Hippocampal formation (tissue), 2 donors: ENCODE data around the gene SLAMF9.

Source experiments
- DNase-seq, 2 donors: peaks; one replicate each; lab custom pipeline; 2025; lab: John Stamatoyannopoulos, UW

Gene SLAMF9

GRCh38 chr1:159974350-159974965 is 20.4 kb upstream of the SLAMF9 start:
- DNase-seq: no peak

DNA sequence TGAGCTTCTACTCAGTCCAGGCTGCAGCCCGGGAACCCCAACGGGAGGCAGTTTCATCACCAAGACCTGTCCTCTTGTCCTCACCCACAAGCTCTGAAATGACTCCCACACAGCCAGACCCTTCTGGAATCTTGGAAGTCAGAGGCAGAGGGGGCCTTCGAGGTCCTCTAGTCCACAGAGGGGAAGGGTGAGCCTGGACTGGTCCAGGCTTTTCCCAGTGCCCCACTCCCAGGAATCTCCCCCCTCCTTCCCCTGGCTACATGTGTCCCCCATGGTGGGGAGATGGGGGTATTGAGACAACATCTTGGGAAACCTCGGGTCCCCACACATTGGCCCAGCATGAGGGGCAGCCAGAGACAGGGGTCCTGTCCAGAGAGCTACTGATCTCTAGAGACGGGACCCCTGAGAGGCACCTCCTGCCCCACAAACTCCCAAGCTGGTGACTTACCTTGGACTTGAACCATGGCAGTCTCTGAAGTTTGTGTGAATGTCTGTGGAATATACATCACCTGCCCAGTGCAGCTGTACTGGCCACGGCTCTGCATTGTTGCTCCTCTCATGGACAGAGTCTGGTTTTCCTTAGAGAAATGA is 19.4 kb upstream of the SLAMF9 start:
- no peak for DNase-seq

- DNase-seq: no peak
These were observed 18.6 kb upstream of the SLAMF9 start for GRCh38 chr1:159972443-159973205.

- DNase-seq: no peak
These were observed 16.9 kb upstream of the SLAMF9 start for GRCh38 chr1:159970932-159971342.

- no peak for DNase-seq
These were observed 14.9 kb upstream of the SLAMF9 start for GRCh38 chr1:159968901-159969300.

DNA sequence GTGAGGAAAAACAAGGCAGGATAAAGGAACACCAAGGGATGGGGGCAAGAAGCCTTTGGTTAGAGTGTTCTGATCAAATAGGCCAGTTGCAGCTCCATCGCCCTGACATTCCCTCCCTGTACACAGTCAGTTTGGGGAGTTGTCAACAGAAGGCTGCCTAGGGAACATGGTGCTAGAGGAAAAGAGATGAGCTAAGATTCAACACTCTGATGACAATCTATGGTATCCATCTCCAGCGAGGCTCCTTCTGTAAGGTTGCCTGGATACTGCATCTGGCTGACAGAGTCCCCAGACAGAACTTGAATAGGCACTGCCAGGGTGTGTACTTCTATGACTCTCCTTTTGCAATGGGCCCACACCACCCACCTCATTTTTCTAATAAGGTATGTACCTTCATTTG is 11.2 kb upstream of the SLAMF9 start:
- DNase-seq: no peak

DNA sequence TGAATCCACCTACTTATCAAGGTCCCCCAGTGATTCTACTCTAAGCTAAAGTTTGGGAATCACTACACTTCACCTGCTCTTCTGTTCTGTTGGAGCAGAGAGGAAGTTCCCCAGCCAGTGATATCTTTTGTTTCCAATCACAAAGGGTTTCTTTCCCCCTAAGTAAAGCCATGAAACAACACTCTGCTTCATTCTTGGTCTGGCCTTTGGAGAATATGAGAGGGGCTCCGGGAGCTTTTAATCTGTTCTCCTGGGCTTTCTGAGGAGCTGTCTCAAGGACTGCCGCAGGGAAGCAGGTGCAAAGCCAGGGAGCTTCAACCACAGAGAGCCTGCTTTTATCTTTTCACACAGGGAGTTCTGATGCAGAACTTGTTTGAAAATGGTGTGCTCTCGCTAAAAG is 10.1 kb upstream of the SLAMF9 start:
- DNase-seq: no peak

GRCh38 chr1:159962176-159962575 is 8.1 kb upstream of the SLAMF9 start:
- no peak for DNase-seq

DNA sequence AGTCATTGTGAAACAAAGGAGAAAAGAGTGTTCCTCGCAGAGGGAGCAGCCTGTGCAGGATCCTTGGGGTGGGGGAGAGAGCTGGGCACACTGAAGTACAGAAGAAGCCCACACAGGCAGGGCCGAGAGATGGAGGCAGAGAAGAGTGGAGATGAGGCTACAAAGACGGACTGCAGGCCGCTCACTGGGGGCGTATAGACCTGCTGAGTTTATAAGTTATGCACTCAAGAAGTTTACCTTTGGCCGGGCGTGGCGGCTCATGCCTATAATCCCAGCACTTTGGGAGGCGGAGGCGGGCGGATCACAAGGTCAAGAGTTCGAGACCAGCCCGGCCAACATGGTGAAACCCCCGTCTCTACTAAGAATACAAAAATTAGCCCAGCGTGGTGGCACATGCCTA is 7.6 kb upstream of the SLAMF9 start:
- no peak for DNase-seq

DNA sequence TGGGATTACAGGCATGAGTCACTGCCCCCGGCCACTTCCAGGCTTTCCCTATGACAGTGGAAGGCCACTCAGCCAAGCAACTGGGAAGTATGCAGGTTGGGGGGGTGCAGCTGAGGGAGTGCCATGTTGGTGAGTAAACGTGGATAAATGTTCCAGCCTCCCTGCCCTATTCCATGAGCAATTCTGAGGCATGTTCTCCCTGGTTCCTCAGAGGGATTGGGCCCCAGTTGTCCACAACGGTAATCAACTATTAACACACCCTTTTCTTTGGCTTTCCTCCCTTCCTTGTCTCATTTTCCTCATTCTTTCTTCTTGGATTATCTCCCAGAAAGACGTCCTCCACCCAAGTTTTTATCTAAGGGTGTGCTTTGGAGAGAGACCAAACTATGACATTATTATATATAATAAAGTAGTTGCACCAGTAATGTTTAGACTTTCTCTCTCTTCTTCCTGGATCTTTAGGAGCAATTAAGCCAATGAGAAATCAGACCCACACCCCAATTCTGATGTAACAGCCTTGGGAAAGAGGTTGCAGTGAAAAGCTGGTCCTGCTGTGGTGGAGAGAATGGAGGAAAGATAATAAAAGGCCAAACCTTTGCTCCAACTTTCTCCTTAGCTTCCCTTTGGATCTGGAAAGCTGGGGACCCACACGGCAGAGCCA is 6.8 kb upstream of the SLAMF9 start:
- no peak for DNase-seq

GRCh38 chr1:159959451-159959850 is 5.4 kb upstream of the SLAMF9 start:
- DNase-seq: no peak

DNA sequence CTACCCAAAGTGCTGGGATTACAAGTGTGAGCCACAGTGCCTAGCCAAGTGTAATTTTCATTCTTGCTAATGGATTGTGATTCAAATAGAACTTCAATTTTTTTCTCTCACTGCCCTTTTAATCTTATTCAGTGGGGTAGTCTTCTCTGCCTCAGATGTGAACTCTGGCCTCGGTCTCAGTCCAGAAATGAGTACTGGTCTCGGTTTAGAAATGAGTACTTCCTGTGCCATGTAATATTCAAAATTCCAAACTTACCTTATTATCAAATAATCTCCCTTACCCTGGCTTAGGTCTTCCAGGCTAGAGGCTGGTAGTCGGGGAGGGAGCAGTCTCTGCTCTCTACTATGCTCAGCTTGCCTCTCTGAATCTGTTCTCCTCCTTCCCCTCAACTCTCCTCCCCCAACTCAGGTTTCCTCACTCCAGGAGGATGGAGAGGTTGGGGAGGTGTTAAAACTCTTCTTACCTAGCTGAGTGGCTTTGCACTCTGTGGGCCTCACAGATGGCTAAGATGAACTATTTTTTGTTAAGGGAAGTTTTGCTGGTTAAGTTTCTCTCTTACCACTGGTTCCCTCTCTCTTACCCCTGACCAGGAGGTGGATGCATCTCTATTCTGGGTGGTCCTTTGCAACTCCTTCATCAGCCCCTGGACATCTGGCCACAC is 4.8 kb upstream of the SLAMF9 start:
- DNase-seq: no peak

DNA sequence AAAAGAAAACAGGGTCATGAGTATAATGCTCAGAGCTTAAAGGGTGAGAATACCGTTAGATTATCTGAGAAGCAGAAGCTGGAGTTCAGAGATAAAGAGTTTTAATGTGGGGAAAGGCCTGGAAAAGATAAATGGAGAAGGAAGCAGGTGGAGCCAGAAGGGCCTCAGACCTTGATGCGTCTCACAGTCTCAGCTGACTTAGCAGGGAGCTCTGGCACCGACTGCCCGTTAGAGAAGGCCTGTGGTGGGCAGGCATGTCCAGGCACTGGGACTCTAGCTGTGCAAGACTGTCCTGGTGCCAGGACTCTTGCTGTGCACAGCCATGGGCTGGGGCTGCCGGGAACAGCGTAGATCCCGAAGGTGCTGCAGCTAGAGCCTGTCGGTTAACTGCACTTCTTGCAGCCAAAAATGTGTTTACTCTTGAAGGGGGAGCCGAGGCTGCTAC is 3.8 kb upstream of the SLAMF9 start:
- no peak for DNase-seq

GRCh38 chr1:159955456-159955855 is 1.4 kb upstream of the SLAMF9 start:
- no peak for DNase-seq

- DNase-seq: no peak
These were observed 1.1 kb downstream of the SLAMF9 start for GRCh38 chr1:159952932-159953331.

- no peak for DNase-seq
These were observed 2.5 kb downstream of the SLAMF9 start for GRCh38 chr1:159951551-159951950.

- no peak for DNase-seq
These were observed 3.0 kb downstream of the SLAMF9 start for GRCh38 chr1:159951016-159951415.

GRCh38 chr1:159949981-159950381 is 4.1 kb downstream of the SLAMF9 start:
- DNase-seq: no peak

- DNase-seq: no peak
These were observed 4.9 kb downstream of the SLAMF9 start for GRCh38 chr1:159949123-159949522.

DNA sequence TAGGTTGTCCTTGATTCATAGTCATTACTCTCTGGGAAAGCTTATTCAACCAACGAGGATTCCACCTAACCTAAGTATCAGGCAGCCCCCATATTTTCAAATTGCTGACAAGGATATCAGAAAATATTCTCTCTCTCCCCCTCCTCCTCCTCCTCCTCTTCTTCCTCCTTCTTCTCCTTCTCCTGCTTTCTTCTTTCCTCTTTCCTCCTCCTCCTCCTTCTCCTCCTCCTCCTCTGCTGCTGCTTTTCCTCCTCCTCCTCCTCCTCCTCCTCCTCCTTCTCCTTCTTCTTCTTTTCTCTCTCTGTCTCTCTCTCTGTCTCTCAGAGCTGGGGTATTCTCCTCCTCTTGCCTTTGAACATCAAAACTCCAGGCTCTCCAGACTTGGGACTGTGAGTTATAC is 6.1 kb downstream of the SLAMF9 start:
- DNase-seq: no peak

DNA sequence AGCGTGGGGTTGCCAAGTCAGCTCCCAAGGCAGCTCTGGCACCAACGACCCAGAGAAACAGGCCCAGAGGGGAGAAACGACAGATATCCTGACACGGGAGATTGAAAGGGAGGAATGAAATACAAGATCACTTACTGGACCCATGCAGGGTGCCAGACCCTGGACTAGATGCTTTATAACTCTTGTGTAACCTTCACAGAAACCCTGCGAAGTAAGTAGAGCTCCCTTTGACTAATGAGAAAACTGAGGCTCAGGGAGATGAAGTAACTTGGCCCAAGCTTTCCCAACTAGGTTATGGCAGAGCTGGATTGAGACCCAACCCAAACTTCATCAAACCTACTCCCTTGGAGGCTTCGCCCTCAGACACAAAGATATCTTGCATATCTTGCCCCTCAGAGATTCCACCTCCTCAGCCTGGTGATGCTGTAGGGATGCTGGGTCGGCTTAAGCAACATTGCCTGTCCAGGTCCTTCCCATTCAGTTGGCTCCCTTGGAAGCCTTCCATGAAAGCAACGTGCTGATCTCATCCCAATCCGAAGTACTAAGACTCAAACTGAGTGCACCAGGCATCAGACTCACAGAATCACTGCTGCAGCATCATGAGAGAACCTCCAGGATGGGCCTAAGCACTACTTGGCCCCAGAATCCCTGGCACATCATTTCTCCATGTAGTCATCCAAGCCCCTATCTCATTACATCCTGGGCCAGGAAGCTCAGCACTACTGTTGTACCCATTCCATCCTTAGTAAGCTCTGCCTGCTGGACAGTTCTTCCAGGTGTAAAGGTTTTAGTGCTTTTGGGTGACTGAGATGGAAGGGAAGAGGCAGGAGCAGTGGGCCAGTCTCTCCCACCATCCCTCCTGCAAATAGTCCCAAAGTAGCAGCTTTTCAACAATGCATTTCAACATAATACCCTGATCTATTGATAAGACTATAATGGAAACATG is 7.5 kb downstream of the SLAMF9 start:
- no peak for DNase-seq
